ENCODE measurements around the gene EDAR. TPM values are rescaled to one million over a fixed set of nuclear protein-coding genes. Genes with fewer than 3 reads are reported as not detected.

Gene EDAR
- total and polyA plus RNA-seq, 2 of the 8 experiments (the other 6 are each of a cell fraction or from before 2014, with no cell fraction given) = not detected

DNA sequence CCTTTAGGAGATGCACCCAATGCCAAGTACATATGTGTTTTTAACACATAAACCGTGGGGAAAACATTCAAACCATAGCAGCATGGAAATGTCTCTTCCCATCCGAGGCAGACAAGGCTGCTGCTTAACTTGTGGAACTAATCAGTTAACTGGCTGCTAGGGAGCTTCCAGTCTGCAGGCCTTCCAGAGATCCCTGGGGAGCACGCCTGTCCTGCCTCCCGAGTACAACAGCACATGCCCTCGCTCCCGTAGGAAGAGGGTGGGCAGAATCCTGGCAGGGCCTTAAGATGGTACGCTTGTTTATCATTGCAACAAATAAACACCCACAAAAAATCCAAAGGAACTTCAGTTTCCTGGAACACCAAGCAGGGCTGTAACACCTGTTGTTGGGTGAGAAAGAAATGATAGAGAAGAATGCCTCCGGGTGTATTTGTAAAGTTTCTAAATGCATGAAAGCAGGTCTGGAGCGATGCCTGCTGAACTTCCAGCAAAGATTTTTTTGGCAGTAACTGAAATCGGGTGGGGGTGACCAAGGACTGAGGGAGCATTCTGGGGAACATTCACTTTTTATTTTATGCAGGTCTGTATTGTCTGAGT is 56.2 kb downstream of the EDAR start (continued):
- TF ChIP-seq, protein P1, sequence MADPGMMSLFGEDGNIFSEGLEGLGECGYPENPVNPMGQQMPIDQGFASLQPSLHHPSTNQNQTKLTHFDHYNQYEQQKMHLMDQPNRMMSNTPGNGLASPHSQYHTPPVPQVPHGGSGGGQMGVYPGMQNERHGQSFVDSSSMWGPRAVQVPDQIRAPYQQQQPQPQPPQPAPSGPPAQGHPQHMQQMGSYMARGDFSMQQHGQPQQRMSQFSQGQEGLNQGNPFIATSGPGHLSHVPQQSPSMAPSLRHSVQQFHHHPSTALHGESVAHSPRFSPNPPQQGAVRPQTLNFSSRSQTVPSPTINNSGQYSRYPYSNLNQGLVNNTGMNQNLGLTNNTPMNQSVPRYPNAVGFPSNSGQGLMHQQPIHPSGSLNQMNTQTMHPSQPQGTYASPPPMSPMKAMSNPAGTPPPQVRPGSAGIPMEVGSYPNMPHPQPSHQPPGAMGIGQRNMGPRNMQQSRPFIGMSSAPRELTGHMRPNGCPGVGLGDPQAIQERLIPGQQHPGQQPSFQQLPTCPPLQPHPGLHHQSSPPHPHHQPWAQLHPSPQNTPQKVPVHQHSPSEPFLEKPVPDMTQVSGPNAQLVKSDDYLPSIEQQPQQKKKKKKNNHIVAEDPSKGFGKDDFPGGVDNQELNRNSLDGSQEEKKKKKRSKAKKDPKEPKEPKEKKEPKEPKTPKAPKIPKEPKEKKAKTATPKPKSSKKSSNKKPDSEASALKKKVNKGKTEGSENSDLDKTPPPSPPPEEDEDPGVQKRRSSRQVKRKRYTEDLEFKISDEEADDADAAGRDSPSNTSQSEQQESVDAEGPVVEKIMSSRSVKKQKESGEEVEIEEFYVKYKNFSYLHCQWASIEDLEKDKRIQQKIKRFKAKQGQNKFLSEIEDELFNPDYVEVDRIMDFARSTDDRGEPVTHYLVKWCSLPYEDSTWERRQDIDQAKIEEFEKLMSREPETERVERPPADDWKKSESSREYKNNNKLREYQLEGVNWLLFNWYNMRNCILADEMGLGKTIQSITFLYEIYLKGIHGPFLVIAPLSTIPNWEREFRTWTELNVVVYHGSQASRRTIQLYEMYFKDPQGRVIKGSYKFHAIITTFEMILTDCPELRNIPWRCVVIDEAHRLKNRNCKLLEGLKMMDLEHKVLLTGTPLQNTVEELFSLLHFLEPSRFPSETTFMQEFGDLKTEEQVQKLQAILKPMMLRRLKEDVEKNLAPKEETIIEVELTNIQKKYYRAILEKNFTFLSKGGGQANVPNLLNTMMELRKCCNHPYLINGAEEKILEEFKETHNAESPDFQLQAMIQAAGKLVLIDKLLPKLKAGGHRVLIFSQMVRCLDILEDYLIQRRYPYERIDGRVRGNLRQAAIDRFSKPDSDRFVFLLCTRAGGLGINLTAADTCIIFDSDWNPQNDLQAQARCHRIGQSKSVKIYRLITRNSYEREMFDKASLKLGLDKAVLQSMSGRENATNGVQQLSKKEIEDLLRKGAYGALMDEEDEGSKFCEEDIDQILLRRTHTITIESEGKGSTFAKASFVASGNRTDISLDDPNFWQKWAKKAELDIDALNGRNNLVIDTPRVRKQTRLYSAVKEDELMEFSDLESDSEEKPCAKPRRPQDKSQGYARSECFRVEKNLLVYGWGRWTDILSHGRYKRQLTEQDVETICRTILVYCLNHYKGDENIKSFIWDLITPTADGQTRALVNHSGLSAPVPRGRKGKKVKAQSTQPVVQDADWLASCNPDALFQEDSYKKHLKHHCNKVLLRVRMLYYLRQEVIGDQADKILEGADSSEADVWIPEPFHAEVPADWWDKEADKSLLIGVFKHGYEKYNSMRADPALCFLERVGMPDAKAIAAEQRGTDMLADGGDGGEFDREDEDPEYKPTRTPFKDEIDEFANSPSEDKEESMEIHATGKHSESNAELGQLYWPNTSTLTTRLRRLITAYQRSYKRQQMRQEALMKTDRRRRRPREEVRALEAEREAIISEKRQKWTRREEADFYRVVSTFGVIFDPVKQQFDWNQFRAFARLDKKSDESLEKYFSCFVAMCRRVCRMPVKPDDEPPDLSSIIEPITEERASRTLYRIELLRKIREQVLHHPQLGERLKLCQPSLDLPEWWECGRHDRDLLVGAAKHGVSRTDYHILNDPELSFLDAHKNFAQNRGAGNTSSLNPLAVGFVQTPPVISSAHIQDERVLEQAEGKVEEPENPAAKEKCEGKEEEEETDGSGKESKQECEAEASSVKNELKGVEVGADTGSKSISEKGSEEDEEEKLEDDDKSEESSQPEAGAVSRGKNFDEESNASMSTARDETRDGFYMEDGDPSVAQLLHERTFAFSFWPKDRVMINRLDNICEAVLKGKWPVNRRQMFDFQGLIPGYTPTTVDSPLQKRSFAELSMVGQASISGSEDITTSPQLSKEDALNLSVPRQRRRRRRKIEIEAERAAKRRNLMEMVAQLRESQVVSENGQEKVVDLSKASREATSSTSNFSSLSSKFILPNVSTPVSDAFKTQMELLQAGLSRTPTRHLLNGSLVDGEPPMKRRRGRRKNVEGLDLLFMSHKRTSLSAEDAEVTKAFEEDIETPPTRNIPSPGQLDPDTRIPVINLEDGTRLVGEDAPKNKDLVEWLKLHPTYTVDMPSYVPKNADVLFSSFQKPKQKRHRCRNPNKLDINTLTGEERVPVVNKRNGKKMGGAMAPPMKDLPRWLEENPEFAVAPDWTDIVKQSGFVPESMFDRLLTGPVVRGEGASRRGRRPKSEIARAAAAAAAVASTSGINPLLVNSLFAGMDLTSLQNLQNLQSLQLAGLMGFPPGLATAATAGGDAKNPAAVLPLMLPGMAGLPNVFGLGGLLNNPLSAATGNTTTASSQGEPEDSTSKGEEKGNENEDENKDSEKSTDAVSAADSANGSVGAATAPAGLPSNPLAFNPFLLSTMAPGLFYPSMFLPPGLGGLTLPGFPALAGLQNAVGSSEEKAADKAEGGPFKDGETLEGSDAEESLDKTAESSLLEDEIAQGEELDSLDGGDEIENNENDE (IDR thresholded peaks at IDR 0.05; ENCODE audit: insufficient replicate concordance, low read length) = no peak
- TF ChIP-seq SRF (IDR thresholded peaks at IDR 0.05; ENCODE audit: low read depth, low read length) (no peak), YY1 (IDR thresholded peaks at IDR 0.05; ENCODE audit: low read depth, low read length) (no peak), KDM5A (IDR thresholded peaks at IDR 0.05; ENCODE audit: low read length) (no peak), CTBP2 (IDR thresholded peaks at IDR 0.05; ENCODE audit: borderline replicate concordance, insufficient read depth, insufficient read length, low read length) (no peak), PHF8 (conservative IDR thresholded peaks at IDR 0.05; ENCODE audit: low read depth, low read length) (no peak)

Measured in H1 (cell line).